ENCODE measurements around the gene SMAD7.

SMAD7 gene

GRCh38 chr18:48959921-48960920, 9.5 kb upstream of the SMAD7 start:
- DNase-seq (ENCODE audit: low spot score), result no peak

DNA sequence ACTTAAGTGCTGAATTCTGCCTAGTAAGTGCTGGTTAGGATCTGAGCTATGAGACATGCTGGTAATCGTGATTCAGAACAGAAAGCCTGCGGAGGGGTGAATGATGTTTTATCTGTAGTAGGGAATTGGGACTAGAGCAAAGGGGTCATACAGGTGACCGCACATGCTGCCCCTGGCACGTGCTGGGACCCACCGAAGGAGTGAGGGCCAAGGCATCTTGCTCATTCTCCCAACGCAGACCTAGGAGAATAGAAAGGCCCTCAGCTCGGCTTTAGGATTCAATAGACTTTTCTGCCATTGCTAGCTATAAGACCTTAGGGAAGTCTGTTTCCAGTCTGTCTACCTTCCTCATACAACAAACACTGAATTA, 8.8 kb upstream of the SMAD7 start:
- DNase-seq (ENCODE audit: low spot score), result no peak

DNA sequence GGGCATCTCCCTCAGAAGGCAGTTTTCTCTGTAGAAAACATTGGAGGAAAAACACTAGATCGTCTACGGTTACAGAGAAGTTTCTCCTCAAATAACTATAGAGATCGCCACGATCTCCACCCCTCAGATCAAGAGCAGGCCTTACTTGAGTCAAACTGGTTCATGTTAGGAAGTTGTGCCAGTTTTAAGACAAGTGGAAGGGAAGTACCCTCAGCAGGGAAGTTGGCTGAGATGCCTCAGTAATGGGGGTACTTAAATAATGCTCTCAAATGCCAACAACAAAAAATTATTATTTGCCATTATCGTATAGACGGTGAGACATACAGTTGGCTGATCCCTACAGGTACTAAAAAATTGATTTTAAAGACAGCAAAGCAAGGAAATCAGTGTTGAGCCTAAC, 8.2 kb upstream of the SMAD7 start:
- no peak for DNase-seq (ENCODE audit: low spot score)

DNA sequence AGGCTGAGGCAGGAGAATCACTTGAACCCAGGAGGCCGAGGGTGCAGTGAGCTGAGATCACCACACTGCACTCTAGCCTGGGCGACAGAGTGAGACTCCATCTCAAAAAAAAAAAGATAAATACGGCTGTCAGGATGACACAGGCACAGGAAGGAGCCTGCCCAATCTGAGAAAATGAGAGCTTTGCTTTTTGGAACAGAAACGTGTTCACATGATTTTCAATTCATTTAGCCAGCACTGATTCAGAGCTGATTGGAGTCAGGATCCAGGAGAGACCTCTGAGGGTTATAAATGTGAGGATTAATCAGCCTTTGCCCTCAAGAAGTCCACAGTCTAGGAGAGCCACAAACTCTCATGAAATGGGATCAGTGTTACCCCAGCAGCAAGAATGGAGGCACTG, 6.9 kb upstream of the SMAD7 start:
- DNase-seq (ENCODE audit: low spot score), result no peak

DNA sequence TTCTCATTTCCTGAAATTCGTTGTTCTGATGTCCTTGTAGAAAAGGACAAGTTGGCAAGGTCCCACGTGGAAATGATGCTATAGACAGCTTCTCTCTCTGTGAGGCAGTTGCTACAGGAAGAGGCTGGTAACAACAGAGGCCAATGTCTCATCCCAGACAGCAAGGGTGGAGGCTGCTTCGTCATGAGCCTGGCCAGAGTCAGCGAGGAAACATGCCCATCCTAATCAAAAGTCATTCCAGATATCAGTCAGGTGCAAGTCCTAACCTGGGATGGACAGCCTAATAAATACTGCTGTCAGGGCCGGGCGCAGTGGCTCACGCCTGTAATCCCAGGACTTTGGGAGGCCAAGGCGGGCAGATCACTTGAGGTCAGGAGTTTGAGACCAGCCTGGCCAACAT, 6.4 kb upstream of the SMAD7 start:
- DNase-seq (ENCODE audit: low spot score), result no peak

DNA sequence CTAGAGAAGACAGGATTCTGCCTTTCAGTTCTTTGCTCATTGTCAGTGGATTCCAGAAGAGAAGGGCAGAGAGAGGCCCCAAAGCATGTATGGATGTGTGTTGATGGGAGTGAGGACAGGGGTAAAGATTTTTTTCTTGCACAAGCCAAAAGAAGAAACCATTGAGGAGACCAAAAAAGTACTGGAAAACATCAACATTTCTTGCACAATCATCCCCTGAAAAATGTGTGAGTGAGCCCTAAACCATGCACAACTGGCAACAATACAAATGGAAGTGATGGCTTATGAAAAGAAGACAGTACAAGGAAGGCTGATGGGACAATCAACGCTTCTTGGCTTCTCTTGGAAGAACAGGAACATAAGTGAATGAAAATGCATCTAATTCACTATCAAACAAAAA, 5.6 kb upstream of the SMAD7 start:
- DNase-seq (ENCODE audit: low spot score), result no peak

- DNase-seq (ENCODE audit: low spot score), result peak; percentile 82
These were observed 5.1 kb upstream of the SMAD7 start for GRCh38 chr18:48955830-48956261.

GRCh38 chr18:48954886-48955819, 4.4 kb upstream of the SMAD7 start:
- no peak for DNase-seq (ENCODE audit: low spot score)

GRCh38 chr18:48953104-48953706, 2.4 kb upstream of the SMAD7 start:
- DNase-seq (ENCODE audit: low spot score), result no peak

DNA sequence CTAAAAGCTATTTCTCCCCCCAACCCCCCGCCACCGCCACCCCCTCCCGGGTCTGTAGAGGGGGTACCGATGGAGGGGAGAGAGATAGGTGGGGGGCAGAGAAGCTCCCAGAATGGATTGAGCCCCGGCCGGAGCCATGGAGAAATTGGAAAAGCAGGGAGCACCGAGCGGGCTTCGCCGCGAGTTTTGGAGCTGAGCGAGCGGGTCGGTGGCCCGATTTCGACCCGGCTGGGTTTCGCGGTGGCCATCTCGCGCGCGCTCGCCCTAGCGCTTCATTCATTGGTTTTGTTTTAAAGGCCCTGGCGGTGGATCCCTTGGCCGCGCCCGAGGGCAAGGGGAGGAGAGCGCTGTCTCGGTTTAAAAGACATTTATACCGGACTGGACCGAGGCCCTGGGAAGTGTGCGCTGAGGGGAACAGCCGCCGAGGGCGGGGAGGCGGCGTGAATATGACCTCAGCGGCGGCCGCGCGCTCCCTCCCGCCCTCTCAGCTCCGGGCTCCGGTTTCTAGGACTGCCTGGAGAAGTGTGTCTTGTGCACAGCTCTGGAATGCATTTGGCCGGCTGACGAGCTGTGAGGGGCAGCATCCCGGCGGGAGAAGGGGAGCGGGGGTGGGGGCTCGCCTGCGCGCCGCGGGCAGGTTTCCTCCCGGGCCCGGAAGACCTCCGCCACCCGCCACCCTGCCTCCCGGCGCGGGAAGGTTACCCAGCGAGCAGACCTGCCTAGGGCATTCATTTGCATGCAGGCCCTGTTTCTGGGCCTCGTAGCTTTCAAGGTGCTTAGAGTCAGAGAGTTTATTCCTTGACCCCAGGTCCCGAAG, 1.7 kb upstream of the SMAD7 start:
- peak; percentile 85 for DNase-seq (ENCODE audit: low spot score)

DNA sequence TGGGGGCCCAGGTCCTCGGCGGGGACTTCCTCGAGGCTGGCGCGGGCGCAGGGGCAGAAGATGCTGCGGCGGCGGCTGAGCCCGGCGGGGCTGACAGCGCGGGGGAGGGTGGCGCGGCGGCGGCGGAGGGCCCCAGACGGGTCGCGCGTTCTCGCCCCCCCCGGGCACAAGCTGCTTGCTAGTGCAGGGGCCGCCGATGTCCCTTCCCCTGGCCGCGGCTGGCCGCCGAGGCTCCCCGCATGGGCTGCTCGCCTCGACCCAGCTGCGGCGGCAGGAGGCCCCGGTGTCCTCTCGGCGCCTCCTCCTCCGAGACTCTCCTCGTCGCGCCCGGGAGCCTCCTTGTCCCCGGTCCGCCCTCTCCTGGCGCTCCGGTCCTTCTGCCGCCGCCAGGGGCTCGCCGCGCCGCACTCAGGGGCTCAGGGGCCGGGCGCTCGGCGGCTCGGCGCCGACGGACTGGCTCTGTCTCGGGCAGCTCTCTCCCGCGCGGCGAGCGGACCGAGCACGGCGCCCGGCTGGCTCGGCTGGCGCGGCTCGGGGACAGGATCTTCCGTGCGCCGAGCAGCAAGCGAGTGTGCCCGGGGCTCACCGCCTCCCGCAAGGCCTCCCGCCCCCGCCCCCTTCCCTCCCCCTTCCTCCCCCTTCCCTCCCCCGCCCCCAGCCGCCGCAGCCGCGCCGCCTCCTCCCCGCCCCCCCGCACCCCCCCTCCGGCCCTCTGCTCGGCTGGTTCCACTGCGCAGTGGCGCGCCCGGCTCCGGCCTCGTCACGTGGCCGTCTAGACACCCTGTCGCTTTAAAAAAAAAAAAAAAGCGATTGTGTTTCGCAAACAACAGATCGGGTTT, 902 bp upstream of the SMAD7 start:
- DNase-seq (ENCODE audit: low spot score), result peak; percentile 90

- no peak for DNase-seq (ENCODE audit: low spot score)
These were observed 894 bp downstream of the SMAD7 start for GRCh38 chr18:48949606-48950535.

- DNase-seq (ENCODE audit: low spot score), result no peak
These were observed 1.6 kb downstream of the SMAD7 start for GRCh38 chr18:48949050-48949605.

GRCh38 chr18:48948112-48949049, 2.4 kb downstream of the SMAD7 start:
- DNase-seq (ENCODE audit: low spot score), result peak; percentile 78

- DNase-seq (ENCODE audit: low spot score), result no peak
These were observed 3.2 kb downstream of the SMAD7 start for GRCh38 chr18:48947560-48947959.

DNA sequence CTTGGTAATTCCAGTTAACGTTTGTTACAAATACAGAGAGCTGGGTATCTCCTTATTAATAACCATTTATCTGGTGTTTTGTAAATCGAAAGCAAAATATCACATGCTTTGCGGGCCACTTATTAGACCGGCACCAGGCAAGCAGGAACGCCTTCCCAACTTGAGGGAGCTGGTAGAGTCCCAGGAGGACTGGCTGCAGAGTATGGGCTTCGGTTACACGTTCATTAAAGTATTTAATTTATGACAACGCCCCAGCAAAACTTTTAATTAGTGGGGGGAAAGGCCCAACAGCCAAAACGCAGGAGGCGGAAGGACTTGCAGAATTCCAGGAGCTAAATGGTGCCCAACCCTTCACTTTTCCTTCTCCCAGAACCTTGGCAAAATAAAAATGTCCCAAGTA, 3.7 kb downstream of the SMAD7 start:
- no peak for DNase-seq (ENCODE audit: low spot score)

GRCh38 chr18:48946329-48946835, 4.4 kb downstream of the SMAD7 start:
- peak; percentile 69 for DNase-seq (ENCODE audit: low spot score)

DNA sequence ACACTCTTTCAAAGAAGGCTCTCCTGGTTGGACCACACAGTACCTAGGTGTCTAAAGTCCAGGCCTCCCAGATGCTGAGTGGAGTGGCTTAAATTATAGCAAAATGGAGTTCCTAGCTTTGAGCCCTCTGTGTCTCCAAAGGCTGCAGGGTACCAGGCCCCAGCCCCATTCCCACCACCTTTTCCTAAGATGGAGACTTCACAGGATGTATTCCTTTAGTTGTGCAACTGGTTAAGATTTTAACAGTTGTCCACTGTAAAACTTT, 4.9 kb downstream of the SMAD7 start:
- no peak for DNase-seq (ENCODE audit: low spot score)

Data from AG08396 (cell line).